H9 (cell line): ENCODE results near the gene PTPN13. TPM values are rescaled to one million over a fixed set of nuclear protein-coding genes. Genes with fewer than 3 reads are reported as not detected.

ENCODE experiments used
- DNase-seq: peaks from one replicate; pipeline ENCODE4 v3.0.0-alpha.2; 2017
- H2AFZ ChIP-seq: one replicate; pipeline ENCODE4 v1.6.1; 2013; ENCODE audit warnings: mild to moderate bottlenecking, low read length, control low read depth, moderate library complexity
- H2AK5ac ChIP-seq: 2 replicates; pipeline ENCODE4 v1.6.1; 2013; ENCODE audit warnings: low read length, control low read depth, mixed read lengths; ENCODE audit not compliant: insufficient read length
- H2BK120ac ChIP-seq: one replicate; pipeline ENCODE4 v1.6.1; 2013; ENCODE audit warnings: low read depth, mild to moderate bottlenecking, low read length, control low read depth, inconsistent platforms; ENCODE audit not compliant: poor library complexity, severe bottlenecking
- H2BK12ac ChIP-seq: 2 replicates; pipeline ENCODE4 v1.6.1; 2013; ENCODE audit warnings: low read length, control low read depth, mixed read lengths, low read depth; ENCODE audit not compliant: insufficient read length
- H2BK15ac ChIP-seq: 2 replicates; pipeline ENCODE4 v1.6.1; 2013; ENCODE audit warnings: low read depth, low read length, control low read depth
- H2BK20ac ChIP-seq: one replicate; pipeline ENCODE4 v1.6.1; 2013; ENCODE audit warnings: low read depth, mild to moderate bottlenecking, low read length, control low read depth, inconsistent platforms; ENCODE audit not compliant: poor library complexity, severe bottlenecking
- H2BK5ac ChIP-seq: 2 replicates; pipeline ENCODE4 v1.6.1; 2013; ENCODE audit warnings: low read length, control low read depth, mixed read lengths; ENCODE audit not compliant: insufficient read length
- H3K14ac ChIP-seq: 2 replicates; pipeline ENCODE4 v1.6.1; 2013; ENCODE audit warnings: low read length, control low read depth; ENCODE audit not compliant: insufficient read depth
- H3K18ac ChIP-seq: 2 replicates; pipeline ENCODE4 v1.6.1; 2013; ENCODE audit warnings: low read depth, mild to moderate bottlenecking, mixed read lengths, low read length, control low read depth; ENCODE audit not compliant: insufficient read length
- H3K23ac ChIP-seq: 2 replicates; pipeline ENCODE4 v1.6.1; 2013; ENCODE audit warnings: low read length, control low read depth, mixed read lengths, low read depth; ENCODE audit not compliant: insufficient read length
- H3K23me2 ChIP-seq: 2 replicates; pipeline ENCODE4 v1.6.1; 2013; ENCODE audit warnings: low read depth, mild to moderate bottlenecking, mixed read lengths, low read length, control low read depth; ENCODE audit not compliant: insufficient read length, poor library complexity, severe bottlenecking
- H3K27ac ChIP-seq: 2 replicates; pipeline ENCODE4 v1.5.1; 2013; ENCODE audit warnings: low read length, control low read depth, mixed read lengths, low read depth; ENCODE audit not compliant: insufficient read length
- H3K27me3 ChIP-seq: 2 replicates; pipeline ENCODE4 v1.6.1; 2013; ENCODE audit warnings: low read length, control low read depth, inconsistent platforms; ENCODE audit not compliant: insufficient read depth
- H3K4ac ChIP-seq: 2 replicates; pipeline ENCODE4 v1.6.1; 2013; ENCODE audit warnings: low read depth, mild to moderate bottlenecking, control low read depth, inconsistent platforms, low read length, moderate library complexity
- H3K4me1 ChIP-seq: 2 replicates; pipeline ENCODE4 v1.6.1; 2013; ENCODE audit warnings: low read length, control low read depth, inconsistent platforms; ENCODE audit not compliant: insufficient read depth
- H3K4me2 ChIP-seq: 2 replicates; pipeline ENCODE4 v1.6.1; 2013; ENCODE audit warnings: low read length, control low read depth, mixed read lengths; ENCODE audit not compliant: insufficient read length, insufficient read depth
- H3K56ac ChIP-seq: 2 replicates; pipeline ENCODE4 v1.6.1; 2013; ENCODE audit warnings: low read depth, mild to moderate bottlenecking, mixed read lengths, low read length, control low read depth; ENCODE audit not compliant: insufficient read length
- H3K79me1 ChIP-seq: 2 replicates; pipeline ENCODE4 v1.6.1; 2013; ENCODE audit warnings: low read depth, mild to moderate bottlenecking, moderate library complexity, low read length, control low read depth, inconsistent platforms; ENCODE audit not compliant: insufficient read depth, poor library complexity, severe bottlenecking
- H3K79me2 ChIP-seq: 2 replicates; pipeline ENCODE4 v1.6.1; 2013; ENCODE audit warnings: low read length, control low read depth, inconsistent platforms; ENCODE audit not compliant: insufficient read depth
- H3K9ac ChIP-seq: 2 replicates; pipeline ENCODE4 v1.6.1; 2013; ENCODE audit warnings: low read length, control low read depth, mixed read lengths; ENCODE audit not compliant: insufficient read length; ENCODE audit errors: extremely low read depth
- H3K9me3 ChIP-seq: one replicate; pipeline ENCODE4 v1.6.1; 2013; ENCODE audit warnings: low read depth, low read length, inconsistent platforms; ENCODE audit not compliant: control insufficient read depth
- H3T11ph ChIP-seq: one replicate; pipeline ENCODE4 v1.6.1; 2013; ENCODE audit warnings: mild to moderate bottlenecking, low read length, control low read depth, inconsistent platforms
- H4K20me1 ChIP-seq: one replicate; pipeline ENCODE4 v1.6.1; 2013; ENCODE audit not compliant: control insufficient read depth, insufficient read length, insufficient read depth
- H4K5ac ChIP-seq: 2 replicates; pipeline ENCODE4 v1.6.1; 2013; ENCODE audit warnings: low read depth, mild to moderate bottlenecking, mixed read lengths, low read length, control low read depth; ENCODE audit not compliant: insufficient read length
- H4K8ac ChIP-seq: replicated peaks from 2 replicates; pipeline ENCODE4 v1.6.1; 2013; ENCODE audit warnings: low read length, control low read depth, mixed read lengths, low read depth; ENCODE audit not compliant: insufficient read length
- H4K91ac ChIP-seq: 2 replicates; pipeline ENCODE4 v1.6.1; 2013; ENCODE audit warnings: low read depth, mild to moderate bottlenecking, moderate library complexity, mixed read lengths, low read length, control low read depth; ENCODE audit not compliant: insufficient read length
- H3K27ac Mint-ChIP-seq, 3 experiments: 2 replicates in 2 of 3; 3 replicates in 1 of 3; pipeline ENCODE4 v1.8.0; 2020 to 2021; ENCODE audit warnings: mixed read lengths in 3 of 3, mild to moderate bottlenecking in 1 of 3, moderate library complexity in 1 of 3
- H3K27me3 Mint-ChIP-seq: 2 replicates; pipeline ENCODE4 v1.8.0; 2021; ENCODE audit warnings: low read depth, mild to moderate bottlenecking, moderate library complexity, mixed read lengths
- H3K36me3 Mint-ChIP-seq, 3 experiments: 2 replicates in 2 of 3; 3 replicates in 1 of 3; pipeline ENCODE4 v1.8.0; 2020 to 2021; ENCODE audit warnings: low read depth in 3 of 3, mixed read lengths in 3 of 3; ENCODE audit not compliant: insufficient read depth in 1 of 3
- H3K4me1 Mint-ChIP-seq, 2 experiments: 2 replicates each; pipeline ENCODE4 v1.8.0; 2020; ENCODE audit warnings: mixed read lengths in 2 of 2
- H3K4me3 Mint-ChIP-seq, 2 experiments: 2 replicates in 1 of 2; 3 replicates in 1 of 2; pipeline ENCODE4 v1.8.0; 2020 to 2021; ENCODE audit warnings: mild to moderate bottlenecking in 2 of 2, mixed read lengths in 2 of 2, moderate library complexity in 1 of 2
- H3K9me3 Mint-ChIP-seq, 2 experiments: 2 replicates in 1 of 2; 3 replicates in 1 of 2; pipeline ENCODE4 v1.8.0; 2020; ENCODE audit warnings: mild to moderate bottlenecking in 2 of 2, mixed read lengths in 2 of 2, moderate library complexity in 1 of 2
- CTCF ChIP-seq: fragments of 200-600 bp; sonication (generic); conservative IDR thresholded peaks from 3 replicates; pipeline ENCODE4 v1.8.0; 2021; ENCODE audit warnings: antibody characterized with exemption, mild to moderate bottlenecking
- WGBS: extraction: QIAGEN DNeasy Blood & Tissue Kit; methylation state at CpG from one replicate; pipeline ENCODE4 v1.1.7; 2013; ENCODE audit warnings: missing lambda C conversion rate, low lambda C conversion rate, mixed read lengths; ENCODE audit not compliant: insufficient read length; ENCODE audit errors: extremely low coverage; 5-methylcytosine and 5-hydroxymethylcytosine counted together
- total RNA-seq: library from RNA; stranded (reverse); gene quantifications from 2 replicates; pipeline ENCODE4 v1.2.1, GENCODE V29; 2021

PTPN13 gene
- total RNA-seq, 1 experiment from 2014 or later: 34.9 TPM

GRCh38 chr4:86688026-86688425 is 93.9 kb downstream of the PTPN13 start:
- Histone ChIP-seq H3K4ac (no peak overlapping the region), H3K27me3 (no peaks in the 10 kb centered on the region), H2AFZ (no peak overlapping the region), H2BK20ac (no peak overlapping the region), H2BK120ac (no peak overlapping the region), H4K20me1 (no peaks in the 10 kb centered on the region), H3K14ac (no peak overlapping the region), H3K18ac (no peak overlapping the region), H3K79me2 (no peaks in the 10 kb centered on the region), H2BK15ac (no peak overlapping the region), H3K9me3 (no peaks in the 10 kb centered on the region), H3K27ac (no peak overlapping the region), H3K4me2 (no peak overlapping the region), H3K4me1 (no peaks in the 10 kb centered on the region), H3K23me2 (no peaks in the 10 kb centered on the region), H3K79me1 (no peaks in the 10 kb centered on the region), H2AK5ac (no peak overlapping the region), H3T11ph (no peak overlapping the region), H3K56ac (no peak overlapping the region), H4K8ac (no peak overlapping the region), H3K9ac (no peak overlapping the region), H2BK12ac (no peak overlapping the region), H4K5ac (no peak overlapping the region), H4K91ac (no peak overlapping the region), H3K23ac (no peak overlapping the region), H2BK5ac (no peak overlapping the region)
- Mint-ChIP-seq H3K4me3 (no peak overlapping the region), H3K27ac (no peak overlapping the region), H3K27me3 (no peaks in the 10 kb centered on the region), H3K9me3 (no peaks in the 10 kb centered on the region), H3K36me3 (peaks cover 4 to 11% (median 9%) of the 10 kb centered on the region in 3 experiments; a peak in 5 of 7 replicates), H3K4me1 (peaks cover 12 to 15% of the 10 kb centered on the region in 2 experiments)
- DNase-seq: no peak
- WGBS: no CpG with 5 or more reads among the region's 2 CpGs
- TF ChIP-seq CTCF: no peak
